Measurements from ENCODE around the gene WFDC6. TPM values are rescaled to one million over a fixed set of nuclear protein-coding genes. Genes with fewer than 3 reads are reported as not detected.

The WFDC6 gene
- polyA plus RNA-seq, 2 donors = not detected

GRCh38 chr20:45507011-45507820 lies 32.1 kb downstream of the WFDC6 start:
- Histone ChIP-seq H3K27ac (ENCODE audit: low read depth in 2 of 2, low read length in 1 of 2) (no peak overlapping the region), H3K36me3 (ENCODE audit: control insufficient read depth in 2 of 2, insufficient read depth in 2 of 2, low read length in 1 of 2) (no peaks in the 10 kb centered on the region), H3K4me3 (ENCODE audit: low read depth in 1 of 2, low read length in 2 of 2) (no peak overlapping the region), H3K27me3 (ENCODE audit: control insufficient read depth in 1 of 2, insufficient read depth in 2 of 2, low read length in 2 of 2) (no peaks in the 10 kb centered on the region), H3K4me1 (ENCODE audit: control insufficient read depth in 2 of 2, insufficient read depth in 2 of 2, low read length in 1 of 2) (no peaks in the 10 kb centered on the region), H3K9me3 (ENCODE audit: control insufficient read depth in 2 of 2, insufficient read depth in 1 of 2, low read depth in 1 of 2, low read length in 1 of 2) (peaks cover 0 to 3% of the 10 kb centered on the region in 2 donors)
- 72 to 79% methylated on average over 5 of the region's 5 CpGs for WGBS, 2 donors

DNA sequence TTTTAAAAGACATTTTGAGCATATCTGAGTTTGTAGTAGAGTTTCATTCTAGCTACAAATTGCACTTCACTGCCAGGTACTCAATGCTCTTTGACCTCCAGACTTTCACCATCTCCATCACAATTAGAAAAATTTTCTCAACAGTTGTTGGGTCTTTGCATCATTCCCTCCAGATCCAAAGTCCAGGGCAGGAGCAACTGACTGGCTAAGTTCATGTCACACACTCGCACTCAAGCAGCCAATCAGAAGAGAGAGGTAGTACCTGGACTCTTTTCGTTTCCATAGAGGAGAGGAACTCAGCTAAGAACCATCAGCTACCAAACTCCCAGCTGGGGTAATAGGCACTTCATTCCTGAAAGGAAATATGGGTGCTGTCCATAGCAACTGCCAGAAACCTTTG lies 32.9 kb downstream of the WFDC6 start:
- Histone ChIP-seq H3K27me3 (ENCODE audit: control insufficient read depth in 1 of 2, insufficient read depth in 2 of 2, low read length in 2 of 2) (no peaks in the 10 kb centered on the region), H3K4me3 (ENCODE audit: low read depth in 1 of 2, low read length in 2 of 2) (no peak overlapping the region), H3K4me1 (ENCODE audit: control insufficient read depth in 2 of 2, insufficient read depth in 2 of 2, low read length in 1 of 2) (no peaks in the 10 kb centered on the region), H3K36me3 (ENCODE audit: control insufficient read depth in 2 of 2, insufficient read depth in 2 of 2, low read length in 1 of 2) (no peaks in the 10 kb centered on the region), H3K27ac (ENCODE audit: low read depth in 2 of 2, low read length in 1 of 2) (no peak overlapping the region), H3K9me3 (ENCODE audit: control insufficient read depth in 2 of 2, insufficient read depth in 1 of 2, low read depth in 1 of 2, low read length in 1 of 2) (peaks cover 0 to 3% of the 10 kb centered on the region in 2 donors)
- WGBS, 2 donors = 80 to 84% methylated on average over 2 of the region's 2 CpGs

DNA sequence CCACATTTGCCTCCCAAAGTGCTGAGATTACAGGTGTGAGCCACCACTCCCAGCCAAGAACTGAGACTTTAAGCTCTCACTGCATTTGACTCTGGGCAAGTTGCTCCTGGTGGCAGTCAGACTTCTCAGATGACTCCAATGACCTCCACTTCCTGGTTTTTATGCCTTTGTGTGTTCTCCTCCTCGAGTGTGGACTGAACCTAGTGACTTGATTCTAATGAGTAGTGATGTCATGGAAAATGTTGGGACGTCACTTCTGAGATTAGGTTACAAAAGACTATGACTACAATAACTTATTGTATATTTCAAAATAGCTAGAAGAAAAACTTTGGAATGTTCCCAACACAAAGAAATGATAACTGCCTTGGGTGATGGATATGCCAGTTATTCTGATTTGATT lies 35.9 kb downstream of the WFDC6 start:
- WGBS, 2 donors = 43 to 49% methylated on average over 2 of the region's 2 CpGs
- Histone ChIP-seq H3K36me3 (ENCODE audit: control insufficient read depth in 2 of 2, insufficient read depth in 2 of 2, low read length in 1 of 2) (no peaks in the 10 kb centered on the region), H3K9me3 (ENCODE audit: control insufficient read depth in 2 of 2, insufficient read depth in 1 of 2, low read depth in 1 of 2, low read length in 1 of 2) (peaks cover 0 to 3% of the 10 kb centered on the region in 2 donors), H3K4me3 (ENCODE audit: low read depth in 1 of 2, low read length in 2 of 2) (no peak overlapping the region), H3K27me3 (ENCODE audit: control insufficient read depth in 1 of 2, insufficient read depth in 2 of 2, low read length in 2 of 2) (peaks cover 0 to 3% of the 10 kb centered on the region in 2 donors), H3K27ac (ENCODE audit: low read depth in 2 of 2, low read length in 1 of 2) (no peak overlapping the region), H3K4me1 (ENCODE audit: control insufficient read depth in 2 of 2, insufficient read depth in 2 of 2, low read length in 1 of 2) (no peaks in the 10 kb centered on the region)

DNA sequence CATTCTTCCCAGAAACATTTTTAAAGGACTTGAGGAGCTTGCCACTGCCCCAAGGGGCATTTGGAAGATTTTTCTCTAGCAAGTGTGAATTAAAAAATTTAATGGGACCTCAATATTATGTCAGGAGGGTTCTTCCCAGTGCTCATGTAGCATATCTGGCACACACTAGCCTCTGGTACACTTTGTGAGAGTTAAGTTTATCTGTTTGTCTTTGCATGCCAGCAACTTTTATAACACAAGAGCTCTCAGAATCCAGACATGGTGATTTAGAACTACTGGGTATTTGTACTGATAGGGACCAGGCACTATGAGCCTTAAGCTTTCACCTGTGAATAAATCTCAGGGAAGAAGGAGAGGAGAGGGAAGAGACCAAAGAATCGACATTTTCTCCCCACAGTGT lies 36.7 kb downstream of the WFDC6 start:
- WGBS, 2 donors = 41 to 76% methylated on average over 1 of the region's 1 CpG
- Histone ChIP-seq H3K27ac (ENCODE audit: low read depth in 2 of 2, low read length in 1 of 2) (no peak overlapping the region), H3K4me3 (ENCODE audit: low read depth in 1 of 2, low read length in 2 of 2) (no peak overlapping the region), H3K27me3 (ENCODE audit: control insufficient read depth in 1 of 2, insufficient read depth in 2 of 2, low read length in 2 of 2) (peaks cover 0 to 3% of the 10 kb centered on the region in 2 donors), H3K36me3 (ENCODE audit: control insufficient read depth in 2 of 2, insufficient read depth in 2 of 2, low read length in 1 of 2) (no peaks in the 10 kb centered on the region), H3K9me3 (ENCODE audit: control insufficient read depth in 2 of 2, insufficient read depth in 1 of 2, low read depth in 1 of 2, low read length in 1 of 2) (peaks cover 0 to 3% of the 10 kb centered on the region in 2 donors), H3K4me1 (ENCODE audit: control insufficient read depth in 2 of 2, insufficient read depth in 2 of 2, low read length in 1 of 2) (no peaks in the 10 kb centered on the region)

DNA sequence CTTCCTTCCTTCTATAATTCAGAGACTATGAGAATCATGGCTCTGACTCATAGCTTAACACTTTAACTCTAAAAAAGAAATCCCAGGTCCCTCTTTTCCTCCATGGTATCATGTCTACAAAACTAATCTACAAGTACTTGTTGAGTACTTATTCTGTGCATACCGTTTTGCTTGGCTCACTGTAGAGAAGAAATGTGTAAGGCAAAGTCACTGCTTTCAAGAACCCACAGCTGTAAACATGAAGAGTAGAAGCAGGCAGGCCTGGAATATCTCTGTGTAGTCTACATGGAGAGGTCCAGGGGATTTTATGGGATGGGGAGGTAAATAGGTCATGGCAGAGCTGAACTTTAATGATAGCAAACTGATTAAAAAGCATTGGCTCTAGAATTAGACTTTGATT lies 37.7 kb downstream of the WFDC6 start:
- H3K9me3 ChIP-seq (ENCODE audit: control insufficient read depth in 2 of 2, insufficient read depth in 1 of 2, low read depth in 1 of 2, low read length in 1 of 2) = peaks cover 0 to 3% of the 10 kb centered on the region in 2 donors
- H3K27ac ChIP-seq (ENCODE audit: low read depth in 2 of 2, low read length in 1 of 2) = no peak overlapping the region
- peaks cover 0 to 3% of the 10 kb centered on the region in 2 donors for H3K27me3 ChIP-seq (ENCODE audit: control insufficient read depth in 1 of 2, insufficient read depth in 2 of 2, low read length in 2 of 2)
- H3K4me1 ChIP-seq (ENCODE audit: control insufficient read depth in 2 of 2, insufficient read depth in 2 of 2, low read length in 1 of 2) = no peaks in the 10 kb centered on the region
- WGBS, 2 donors = 66 to 74% methylated on average over 1 of the region's 1 CpG
- H3K36me3 ChIP-seq (ENCODE audit: control insufficient read depth in 2 of 2, insufficient read depth in 2 of 2, low read length in 1 of 2) = no peaks in the 10 kb centered on the region
- H3K4me3 ChIP-seq (ENCODE audit: low read depth in 1 of 2, low read length in 2 of 2) = no peak overlapping the region

DNA sequence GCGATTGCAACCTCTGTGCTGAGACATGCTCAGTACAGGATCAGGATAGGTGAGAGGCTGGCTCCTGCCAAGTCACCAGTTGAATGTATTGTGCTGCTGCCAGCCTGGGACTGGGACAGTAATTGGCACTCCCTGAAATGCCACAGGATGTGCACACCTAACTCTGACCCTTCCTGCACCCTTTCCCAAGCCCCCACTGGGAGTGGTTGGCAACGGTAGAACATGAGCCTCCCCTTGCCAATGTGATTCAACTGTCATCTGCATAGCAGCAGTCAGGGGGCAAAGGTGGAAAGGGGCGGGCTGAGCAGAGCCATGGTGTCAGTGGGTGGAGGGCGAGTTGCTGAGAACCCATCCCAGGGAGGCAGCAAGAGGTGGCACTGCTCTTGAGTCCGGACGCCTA lies 39.3 kb downstream of the WFDC6 start:
- peaks cover 0 to 3% of the 10 kb centered on the region in 2 donors for H3K27me3 ChIP-seq (ENCODE audit: control insufficient read depth in 1 of 2, insufficient read depth in 2 of 2, low read length in 2 of 2)
- 67 to 70% methylated on average over 6 of the region's 6 CpGs for WGBS, 2 donors

DNA sequence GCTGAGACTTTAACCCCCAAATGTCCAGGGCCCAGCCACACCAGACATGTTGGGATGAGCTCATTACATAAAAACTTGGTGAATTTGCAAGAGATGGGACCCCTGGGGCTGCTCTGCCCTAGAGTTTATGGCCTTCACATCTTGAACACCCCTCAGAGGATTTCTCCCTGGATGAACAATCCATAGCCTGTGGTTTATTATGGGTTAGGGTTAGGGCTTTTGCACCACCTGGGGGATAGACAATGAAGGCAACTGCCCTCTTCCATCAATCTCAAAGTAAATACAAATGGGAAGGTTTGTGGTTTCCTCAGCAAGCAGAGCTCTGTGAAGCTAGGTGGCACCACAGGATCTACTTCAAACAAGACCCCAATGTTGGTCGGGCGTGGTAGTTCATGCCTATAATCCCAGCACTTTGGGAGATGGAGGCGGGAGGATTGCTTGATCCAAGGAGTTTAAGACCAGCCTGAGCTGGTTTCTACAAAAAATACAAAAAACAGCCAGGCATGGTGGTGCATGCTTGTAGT lies 41.2 kb downstream of the WFDC6 start:
- Histone ChIP-seq H3K27ac (ENCODE audit: low read depth in 2 of 2, low read length in 1 of 2) (no peak overlapping the region), H3K4me3 (ENCODE audit: low read depth in 1 of 2, low read length in 2 of 2) (no peak overlapping the region), H3K9me3 (ENCODE audit: control insufficient read depth in 2 of 2, insufficient read depth in 1 of 2, low read depth in 1 of 2, low read length in 1 of 2) (no peaks in the 10 kb centered on the region), H3K36me3 (ENCODE audit: control insufficient read depth in 2 of 2, insufficient read depth in 2 of 2, low read length in 1 of 2) (no peaks in the 10 kb centered on the region), H3K4me1 (ENCODE audit: control insufficient read depth in 2 of 2, insufficient read depth in 2 of 2, low read length in 1 of 2) (no peaks in the 10 kb centered on the region), H3K27me3 (ENCODE audit: control insufficient read depth in 1 of 2, insufficient read depth in 2 of 2, low read length in 2 of 2) (peaks cover 0 to 3% of the 10 kb centered on the region in 2 donors)
- 74 to 77% methylated on average over 3 of the region's 3 CpGs for WGBS, 2 donors

More for the DNA sequence above, 39.3 kb downstream of the WFDC6 start:
- H3K9me3 ChIP-seq (ENCODE audit: control insufficient read depth in 2 of 2, insufficient read depth in 1 of 2, low read depth in 1 of 2, low read length in 1 of 2) = peaks cover 0 to 3% of the 10 kb centered on the region in 2 donors
- H3K27ac ChIP-seq (ENCODE audit: low read depth in 2 of 2, low read length in 1 of 2) = no peak overlapping the region
- no peaks in the 10 kb centered on the region for H3K4me1 ChIP-seq (ENCODE audit: control insufficient read depth in 2 of 2, insufficient read depth in 2 of 2, low read length in 1 of 2)
- no peaks in the 10 kb centered on the region for H3K36me3 ChIP-seq (ENCODE audit: control insufficient read depth in 2 of 2, insufficient read depth in 2 of 2, low read length in 1 of 2)
- H3K4me3 ChIP-seq (ENCODE audit: low read depth in 1 of 2, low read length in 2 of 2) = no peak overlapping the region

GRCh38 chr20:45496166-45496565 lies 43.1 kb downstream of the WFDC6 start:
- Histone ChIP-seq H3K4me3 (ENCODE audit: low read depth in 1 of 2, low read length in 2 of 2) (no peak overlapping the region), H3K36me3 (ENCODE audit: control insufficient read depth in 2 of 2, insufficient read depth in 2 of 2, low read length in 1 of 2) (no peaks in the 10 kb centered on the region), H3K27me3 (ENCODE audit: control insufficient read depth in 1 of 2, insufficient read depth in 2 of 2, low read length in 2 of 2) (peaks cover 3% of the 10 kb centered on the region in 2 donors), H3K4me1 (ENCODE audit: control insufficient read depth in 2 of 2, insufficient read depth in 2 of 2, low read length in 1 of 2) (no peaks in the 10 kb centered on the region), H3K27ac (ENCODE audit: low read depth in 2 of 2, low read length in 1 of 2) (no peak overlapping the region), H3K9me3 (ENCODE audit: control insufficient read depth in 2 of 2, insufficient read depth in 1 of 2, low read depth in 1 of 2, low read length in 1 of 2) (no peaks in the 10 kb centered on the region)
- 69 to 71% methylated on average over 3 of the region's 3 CpGs for WGBS, 2 donors

DNA sequence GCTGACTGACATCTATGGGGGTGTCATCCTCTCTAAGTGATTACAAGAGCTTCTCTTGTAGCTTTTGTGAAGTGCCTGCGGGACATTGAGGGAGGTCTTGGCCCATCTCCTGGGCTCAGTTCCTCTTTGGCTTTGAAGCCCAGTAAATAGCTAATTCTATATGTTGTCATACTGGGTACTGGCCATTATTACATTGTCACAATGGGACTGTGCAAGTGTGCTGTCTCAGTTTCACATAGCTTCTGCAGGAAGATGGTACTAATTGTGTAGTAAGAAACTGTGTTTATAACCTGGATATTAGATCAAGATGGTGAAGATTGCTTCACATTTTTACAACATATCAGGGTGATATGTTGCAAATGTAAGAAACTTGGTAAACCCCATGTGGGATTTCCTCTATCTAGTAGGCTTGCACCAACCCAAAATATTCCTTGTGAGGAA lies 43.8 kb downstream of the WFDC6 start:
- Histone ChIP-seq H3K36me3 (ENCODE audit: control insufficient read depth in 2 of 2, insufficient read depth in 2 of 2, low read length in 1 of 2) (no peaks in the 10 kb centered on the region), H3K4me3 (ENCODE audit: low read depth in 1 of 2, low read length in 2 of 2) (no peak overlapping the region), H3K27me3 (ENCODE audit: control insufficient read depth in 1 of 2, insufficient read depth in 2 of 2, low read length in 2 of 2) (peaks cover 3% of the 10 kb centered on the region in 2 donors), H3K4me1 (ENCODE audit: control insufficient read depth in 2 of 2, insufficient read depth in 2 of 2, low read length in 1 of 2) (no peaks in the 10 kb centered on the region), H3K9me3 (ENCODE audit: control insufficient read depth in 2 of 2, insufficient read depth in 1 of 2, low read depth in 1 of 2, low read length in 1 of 2) (no peaks in the 10 kb centered on the region), H3K27ac (ENCODE audit: low read depth in 2 of 2, low read length in 1 of 2) (no peak overlapping the region)
- WGBS, 2 donors = 82 to 89% methylated on average over 1 of the region's 1 CpG

Measured in esophagus (tissue), 2 donors.